ENCODE results near the gene GAMT.

- TF ChIP-seq, protein P1, sequence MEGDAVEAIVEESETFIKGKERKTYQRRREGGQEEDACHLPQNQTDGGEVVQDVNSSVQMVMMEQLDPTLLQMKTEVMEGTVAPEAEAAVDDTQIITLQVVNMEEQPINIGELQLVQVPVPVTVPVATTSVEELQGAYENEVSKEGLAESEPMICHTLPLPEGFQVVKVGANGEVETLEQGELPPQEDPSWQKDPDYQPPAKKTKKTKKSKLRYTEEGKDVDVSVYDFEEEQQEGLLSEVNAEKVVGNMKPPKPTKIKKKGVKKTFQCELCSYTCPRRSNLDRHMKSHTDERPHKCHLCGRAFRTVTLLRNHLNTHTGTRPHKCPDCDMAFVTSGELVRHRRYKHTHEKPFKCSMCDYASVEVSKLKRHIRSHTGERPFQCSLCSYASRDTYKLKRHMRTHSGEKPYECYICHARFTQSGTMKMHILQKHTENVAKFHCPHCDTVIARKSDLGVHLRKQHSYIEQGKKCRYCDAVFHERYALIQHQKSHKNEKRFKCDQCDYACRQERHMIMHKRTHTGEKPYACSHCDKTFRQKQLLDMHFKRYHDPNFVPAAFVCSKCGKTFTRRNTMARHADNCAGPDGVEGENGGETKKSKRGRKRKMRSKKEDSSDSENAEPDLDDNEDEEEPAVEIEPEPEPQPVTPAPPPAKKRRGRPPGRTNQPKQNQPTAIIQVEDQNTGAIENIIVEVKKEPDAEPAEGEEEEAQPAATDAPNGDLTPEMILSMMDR (IDR thresholded peaks at IDR 0.05) = no peak
- no peak for TF ChIP-seq POLR2A (IDR thresholded peaks at IDR 0.05)
Observed at GRCh38 chr19:1416014-1416841, 14.9 kb upstream of the GAMT start.
